Endothelial cell of umbilical vein (primary cell): ENCODE data around the gene PLAGL1. TPM values are rescaled to one million over a fixed set of nuclear protein-coding genes. Genes with fewer than 3 reads are reported as not detected.

ENCODE experiments used
- BruUV-seq: library from RNA; stranded (reverse); fragments of 400-500 nt; replicated peaks from 2 replicates; lab custom pipeline; 2021; lab: Mats Ljungman, UMichigan
- CTCF ChIA-PET: fragments of 300-600, 350-600 bp; sonication (Branson Sonifier 250); formaldehyde crosslinking; loops from one replicate; lab custom pipeline; 2021; ENCODE audit warnings: antibody characterized with exemption, inconsistent platforms; lab: Charles Lee
- POLR2A ChIA-PET: fragments of 300-600, 350-600 bp; sonication (Branson Sonifier 250); formaldehyde crosslinking; loops from one replicate; lab custom pipeline; 2021; ENCODE audit warnings: antibody characterized with exemption, inconsistent platforms; lab: Charles Lee
- DNase-seq: peaks from one replicate; pipeline ENCODE4 v3.0.0-alpha.2; 2011; ENCODE audit warnings: low read depth, low spot score
- FAIRE-seq: peaks from 2 replicates; lab custom pipeline; 2011; peaks lifted over from hg19 to GRCh38; lab: Jason Lieb, UNC
- H2AFZ ChIP-seq: 2 replicates; pipeline ENCODE4 v1.6.0; 2012; ENCODE audit warnings: low read depth, low read length, control low read depth, inconsistent platforms
- H3K27ac ChIP-seq: 2 replicates; pipeline ENCODE4 v1.5.1; 2011; ENCODE audit warnings: low read depth, mild to moderate bottlenecking, control low read depth, low read length, moderate library complexity; ENCODE audit not compliant: insufficient read depth
- H3K27me3 ChIP-seq, 2 experiments: 2 replicates each; pipeline versions ENCODE4 v1.6.0 to v1.6.1; 2011; ENCODE audit warnings: low read length in 2 of 2, mixed read lengths in 1 of 2; ENCODE audit not compliant: control insufficient read depth in 2 of 2, insufficient read depth in 2 of 2
- H3K36me3 ChIP-seq, 2 experiments: 2 replicates in 1 of 2; 3 replicates in 1 of 2; pipeline ENCODE4 v1.5.1; 2011; ENCODE audit warnings: low read length in 2 of 2, mild to moderate bottlenecking in 1 of 2, moderate library complexity in 1 of 2; ENCODE audit not compliant: control insufficient read depth in 2 of 2, insufficient read depth in 2 of 2; ENCODE audit errors: extremely low read depth in 1 of 2
- H3K4me1 ChIP-seq: 3 replicates; pipeline ENCODE4 v1.5.1; 2011; ENCODE audit warnings: mild to moderate bottlenecking, low read length; ENCODE audit not compliant: control insufficient read depth, insufficient read depth; ENCODE audit errors: extremely low read depth
- H3K4me2 ChIP-seq: 2 replicates; pipeline ENCODE4 v1.6.1; 2011; ENCODE audit warnings: low read length, control low read depth, mixed read lengths; ENCODE audit not compliant: insufficient read depth
- H3K4me3 ChIP-seq, 3 experiments: fragments of 200-600 bp in 1 of 3; sonication (generic), shearing (Covaris generic) in 1 of 3; replicated peaks in 1 of 3; 2 replicates each; pipeline ENCODE4 v1.5.1; 2011 to 2016; ENCODE audit warnings: control low read depth in 3 of 3, low read length in 3 of 3, mild to moderate bottlenecking in 2 of 3, inconsistent platforms in 1 of 3, low read depth in 1 of 3, moderate library complexity in 1 of 3; ENCODE audit not compliant: insufficient read depth in 1 of 3
- H3K79me2 ChIP-seq: 2 replicates; pipeline ENCODE4 v1.6.0; 2012; ENCODE audit warnings: low read length, inconsistent platforms; ENCODE audit not compliant: control insufficient read depth, insufficient read depth
- H3K9ac ChIP-seq: replicated peaks from 2 replicates; pipeline ENCODE3; 2011; ENCODE audit warnings: low read length, control low read depth; ENCODE audit not compliant: insufficient read depth; ENCODE audit errors: extremely low read depth
- H3K9me1 ChIP-seq: replicated peaks from 3 replicates; pipeline ENCODE4 v1.6.0; 2011; ENCODE audit warnings: mild to moderate bottlenecking, low read length; ENCODE audit not compliant: control insufficient read depth, insufficient read depth; ENCODE audit errors: extremely low read depth
- H3K9me3 ChIP-seq: replicated peaks from 2 replicates; pipeline ENCODE4 v1.5.1; 2012; ENCODE audit warnings: low read length, inconsistent platforms; ENCODE audit not compliant: control insufficient read depth, insufficient read depth
- H4K20me1 ChIP-seq: replicated peaks from 2 replicates; pipeline ENCODE3; 2011; ENCODE audit warnings: mild to moderate bottlenecking, low read length; ENCODE audit not compliant: control insufficient read depth, insufficient read depth; ENCODE audit errors: extremely low read depth
- CTCF ChIP-seq, 2 donors: IDR thresholded peaks; 1 replicate in 1 of 2; 2 replicates in 1 of 2; pipeline ENCODE4 v1.5.1; 2011; ENCODE audit warnings: low read length in 2 of 2, mild to moderate bottlenecking in 2 of 2, moderate library complexity in 2 of 2, control low read depth in 1 of 2, inconsistent platforms in 1 of 2, low read depth in 1 of 2; ENCODE audit not compliant: insufficient read depth in 1 of 2; ENCODE audit errors: extremely low read depth in 1 of 2
- EZH2 ChIP-seq: IDR thresholded peaks from 2 replicates; pipeline ENCODE4 v1.6.1; 2012; ENCODE audit warnings: borderline replicate concordance, low read depth, mild to moderate bottlenecking, moderate library complexity, low read length, inconsistent platforms; ENCODE audit not compliant: severe bottlenecking
- FOS ChIP-seq: IDR thresholded peaks from 2 replicates; pipeline ENCODE4 v1.6.1; 2011; ENCODE audit warnings: mild to moderate bottlenecking, low read length, moderate library complexity, borderline replicate concordance; ENCODE audit not compliant: insufficient read depth
- GATA2 ChIP-seq: IDR thresholded peaks from 2 replicates; pipeline ENCODE4 v1.7.0; 2011; ENCODE audit warnings: low read depth, mild to moderate bottlenecking, moderate library complexity, mixed read lengths, low read length; ENCODE audit not compliant: insufficient read length, insufficient read depth
- JUN ChIP-seq: IDR thresholded peaks from 2 replicates; pipeline ENCODE4 v1.6.1; 2011; ENCODE audit warnings: borderline replicate concordance, low read depth; ENCODE audit not compliant: insufficient read length, insufficient read depth
- MAX ChIP-seq: IDR thresholded peaks from 2 replicates; pipeline ENCODE4 v1.6.1; 2011; ENCODE audit not compliant: insufficient read depth, insufficient read length
- MYC ChIP-seq: IDR thresholded peaks from one replicate; pipeline ENCODE4 v1.6.1; 2011; ENCODE audit warnings: mild to moderate bottlenecking, low read depth, low read length
- POLR2A ChIP-seq: IDR thresholded peaks from 2 replicates; pipeline ENCODE4 v1.6.1; 2012; ENCODE audit warnings: low read depth, mild to moderate bottlenecking, control low read depth, low read length
- POLR2AphosphoS5 ChIP-seq: IDR thresholded peaks from 2 replicates; pipeline ENCODE4 v1.6.1; 2012; ENCODE audit warnings: low read depth, mild to moderate bottlenecking, control low read depth, low read length, moderate library complexity; ENCODE audit not compliant: insufficient read depth
- dilution Hi-C: fragments of 300-500 bp; cut with MboI; formaldehyde crosslinking; loops from one replicate; pipeline ENCODE4 v1.15.0; 2019; ENCODE audit warnings: low sequenced_read_pairs; ENCODE audit not compliant: extremely low pct_ligation_motif_present
- intact Hi-C: fragments of 100-400 bp; cut with micrococcal nuclease; formaldehyde crosslinking; loops from one replicate; pipeline ENCODE4 v1.10.0; 2022
- polyA plus RNA-seq, 4 experiments: library from polyadenylated mRNA; depleted of rRNA in 3 of 4; stranded (reverse) in 3 of 4; unstranded in 1 of 4; fragments of >200 nt; gene quantifications; 2 replicates each; pipeline versions ENCODE4 v1.2.1 to v1.2.3, GENCODE V29; 2011 to 2012; ENCODE audit warnings: missing spikeins in 1 of 4
- total RNA-seq: library from RNA; stranded (reverse); gene quantifications from 2 replicates; pipeline ENCODE4 v1.2.3, GENCODE V29; 2021

The PLAGL1 gene
- total and polyA plus RNA-seq, 2 donors (not counting 3 experiments of a cell fraction or from before 2014, with no cell fraction given) = 20.9 to 40.4 TPM

- dilution Hi-C loops = no loop called here
- Histone ChIP-seq H4K20me1 (no peaks in the 10 kb centered on the region), H3K36me3 (no peaks in the 10 kb centered on the region), H3K4me3 (no peak overlapping the region), H3K27ac (no peak overlapping the region), H3K9ac (no peak overlapping the region), H3K27me3 (peaks cover 2% of the 10 kb centered on the region in 2 experiments), H3K79me2 (no peaks in the 10 kb centered on the region), H3K9me1 (no peaks in the 10 kb centered on the region), H2AFZ (no peak overlapping the region), H3K9me3 (no peaks in the 10 kb centered on the region), H3K4me1 (no peaks in the 10 kb centered on the region), H3K4me2 (no peak overlapping the region)
- intact Hi-C loops = no loop called here
- no TSS peak for BruUV-seq
- ChIA-PET POLR2A (no interaction called here), CTCF (interaction anchor here (0.5 to 1.2 kb wide), 5 partner anchors 11 to 321 kb away, joined by 3 read pairs; no protein-coding TSS in a partner anchor)
- no peak for FAIRE-seq
- no peak for TF ChIP-seq EZH2
- no peak for TF ChIP-seq MYC
- TF ChIP-seq POLR2A = no peak
- no peak for TF ChIP-seq MAX
- TF ChIP-seq GATA2 = no peak
- TF ChIP-seq FOS = no peak
- no peak for TF ChIP-seq POLR2AphosphoS5
- TF ChIP-seq JUN = no peak
- TF ChIP-seq CTCF (IDR thresholded peaks at IDR 0.05; ENCODE audit: extremely low read depth in 1 of 2, insufficient read depth in 1 of 2, low read depth in 1 of 2, low read length in 2 of 2) = no peak
- no peak for DNase-seq
Observed at GRCh38 chr6:143896126-143896860, 111.8 kb downstream of the PLAGL1 start.
